HepG2 (cell line): ENCODE measurements around the gene MIB1. TPM values are rescaled to one million over a fixed set of nuclear protein-coding genes. Genes with fewer than 3 reads are reported as not detected.

Source experiments
- AGO2 ChIP-seq: fragments of 200-400 bp; formaldehyde crosslinking; optimal IDR thresholded peaks from 2 replicates; pipeline ENCODE3; 2017; ENCODE audit warnings: mild to moderate bottlenecking, low read depth, low read length, moderate library complexity
- FOXK1 ChIP-seq: sonication (generic); formaldehyde crosslinking; IDR thresholded peaks from 2 replicates; pipeline ENCODE4 v1.4.0; 2020; ENCODE audit warnings: low read depth, missing genetic modification reagents, borderline replicate concordance
- IRX3 ChIP-seq: sonication (generic); formaldehyde crosslinking; IDR thresholded peaks from 2 replicates; pipeline ENCODE4 v1.8.1; 2023; ENCODE audit warnings: mild to moderate bottlenecking, low read depth, missing genetic modification reagents, borderline replicate concordance
- KDM2A ChIP-seq: sonication (generic); formaldehyde crosslinking; IDR thresholded peaks from 2 replicates; pipeline ENCODE4 v1.4.0; 2020; ENCODE audit warnings: low read depth, missing genetic modification reagents, borderline replicate concordance
- KLF11 ChIP-seq: IDR thresholded peaks from 2 replicates; pipeline ENCODE4 v1.6.1; 2016; ENCODE audit warnings: missing compliant biosample characterization
- LCORL ChIP-seq, 2 experiments: fragments of 450-650 bp in 1 of 2; sonication (generic) in 1 of 2; formaldehyde crosslinking in 1 of 2; IDR thresholded peaks; 2 replicates each; pipeline versions ENCODE4 v1.5.0 to v1.6.1; 2017 to 2020; ENCODE audit warnings: antibody characterized with exemption in 1 of 2, missing genetic modification reagents in 1 of 2
- MEIS2 ChIP-seq: sonication (generic); formaldehyde crosslinking; IDR thresholded peaks from 2 replicates; pipeline ENCODE4 v1.9.0; 2021; ENCODE audit warnings: mild to moderate bottlenecking, missing genetic modification reagents
- NFIC ChIP-seq: IDR thresholded peaks from 2 replicates; pipeline ENCODE4 v1.6.1; 2012; ENCODE audit warnings: mild to moderate bottlenecking, low read length, inconsistent platforms
- NONO ChIP-seq, 2 experiments: fragments of 450-650 bp in 1 of 2; sonication (generic) in 1 of 2; formaldehyde crosslinking in 1 of 2; IDR thresholded peaks in 1 of 2; conservative IDR thresholded peaks in 1 of 2; 2 replicates each; pipeline versions ENCODE4 v1.6.1 to v1.8.0; 2017 to 2022; ENCODE audit warnings: mild to moderate bottlenecking in 1 of 2, missing genetic modification reagents in 1 of 2, moderate library complexity in 1 of 2
- NRL ChIP-seq: sonication (generic); formaldehyde crosslinking; IDR thresholded peaks from 2 replicates; pipeline ENCODE4 v1.5.0; 2020; ENCODE audit warnings: missing genetic modification reagents, mild to moderate bottlenecking, moderate library complexity, borderline replicate concordance
- SIN3B ChIP-seq: fragments of 150-350 bp; IDR thresholded peaks from 2 replicates; pipeline ENCODE4 v1.6.1; 2014; ENCODE audit warnings: low read length
- SMAD3 ChIP-seq: sonication (generic); formaldehyde crosslinking; IDR thresholded peaks from 2 replicates; pipeline ENCODE4 v1.4.0; 2020; ENCODE audit warnings: missing genetic modification reagents
- SNAPC5 ChIP-seq: sonication (generic); formaldehyde crosslinking; IDR thresholded peaks from 2 replicates; pipeline ENCODE4 v1.8.1; 2023; ENCODE audit warnings: mild to moderate bottlenecking, missing genetic modification reagents, borderline replicate concordance
- TBX2 ChIP-seq: sonication (generic); formaldehyde crosslinking; IDR thresholded peaks from 2 replicates; pipeline ENCODE4 v1.5.0; 2020; ENCODE audit warnings: missing genetic modification reagents, mild to moderate bottlenecking, borderline replicate concordance
- TSC22D2 ChIP-seq: sonication (generic); formaldehyde crosslinking; IDR thresholded peaks from 2 replicates; pipeline ENCODE4 v1.5.1; 2020; ENCODE audit warnings: missing genetic modification reagents, mild to moderate bottlenecking, borderline replicate concordance
- ZBTB14 ChIP-seq: sonication (generic); formaldehyde crosslinking; IDR thresholded peaks from 2 replicates; pipeline ENCODE4 v1.4.0; 2020; ENCODE audit warnings: missing genetic modification reagents
- ZBTB38 ChIP-seq: sonication (generic); formaldehyde crosslinking; IDR thresholded peaks from 2 replicates; pipeline ENCODE4 v1.5.1; 2020; ENCODE audit warnings: mild to moderate bottlenecking, missing genetic modification reagents
- ZBTB42 ChIP-seq: sonication (generic); formaldehyde crosslinking; IDR thresholded peaks from 2 replicates; pipeline ENCODE4 v1.5.0; 2020; ENCODE audit warnings: mild to moderate bottlenecking, missing genetic modification reagents
- ZKSCAN8 ChIP-seq: IDR thresholded peaks from 2 replicates; pipeline ENCODE4 v1.6.1; 2016; ENCODE audit warnings: borderline replicate concordance, missing genetic modification reagents, missing compliant biosample characterization
- ZNF557 ChIP-seq: sonication (generic); formaldehyde crosslinking; IDR thresholded peaks from 2 replicates; pipeline ENCODE4 v1.4.0; 2020; ENCODE audit warnings: missing genetic modification reagents
- ZNF674 ChIP-seq: sonication (generic); formaldehyde crosslinking; IDR thresholded peaks from 2 replicates; pipeline ENCODE4 v1.5.0; 2020; ENCODE audit warnings: low read depth, mild to moderate bottlenecking, missing genetic modification reagents
- ZNF746 ChIP-seq: sonication (generic); formaldehyde crosslinking; IDR thresholded peaks from 2 replicates; pipeline ENCODE4 v1.8.0; 2022; ENCODE audit warnings: mild to moderate bottlenecking, missing genetic modification reagents
- ZNF792 ChIP-seq: IDR thresholded peaks from 2 replicates; pipeline ENCODE4 v1.6.1; 2016
- ZSCAN20 ChIP-seq: sonication (generic); formaldehyde crosslinking; IDR thresholded peaks from 2 replicates; pipeline ENCODE4 v1.4.0; 2020; ENCODE audit warnings: missing genetic modification reagents, mild to moderate bottlenecking, borderline replicate concordance
- polyA plus RNA-seq, 8 experiments: library from polyadenylated mRNA; depleted of rRNA in 3 of 8; stranded (reverse) in 7 of 8; unstranded in 1 of 8; fragments of >200 nt; fragmentation: Illumina TruSeq in 4 of 8; extraction: Trizol in 4 of 8; gene quantifications; 2 replicates each; pipeline versions ENCODE4 v1.2.1 to v1.2.3, GENCODE V29; 2011 to 2016; ENCODE audit warnings: low read depth in 4 of 8, missing spikeins in 1 of 8, mixed read lengths in 1 of 8; ENCODE audit not compliant: insufficient read depth in 1 of 8
- total RNA-seq, 5 experiments: library from RNA; depleted of rRNA; stranded (reverse); fragments of >200 nt; fragmentation: Illumina TruSeq; extraction: Trizol; gene quantifications; 2 replicates each; pipeline ENCODE4 v1.2.3, GENCODE V29; 2016; ENCODE audit warnings: low read depth in 1 of 5
- TF ChIP-seq, protein P1 (sequence below): sonication (generic); formaldehyde crosslinking; IDR thresholded peaks from 2 replicates; pipeline ENCODE4 v1.4.0; 2020; ENCODE audit warnings: missing genetic modification reagents

Gene MIB1
- total and polyA plus RNA-seq, 2 of the 13 experiments (the other 11 are each of a cell fraction or from before 2014, with no cell fraction given), result 12.0 to 47.0 TPM

- TF ChIP-seq ZBTB42 (CRISPR knock-in tag) (no peak), ZBTB38 (CRISPR knock-in tag) (no peak), ZNF674 (CRISPR knock-in tag) (no peak), ZKSCAN8 (CRISPR knock-in tag) (no peak), TSC22D2 (CRISPR knock-in tag) (peak; percentile 40; the same call in 1 of the 2 replicates), ZSCAN20 (CRISPR knock-in tag) (peak; percentile 92), ZNF746 (CRISPR knock-in tag) (peak; percentile 69; the same call in 1 of the 2 replicates), NONO (IDR thresholded peaks at IDR 0.05) (no peak), NONO (CRISPR knock-in tag; conservative IDR thresholded peaks at IDR 0.05) (peak; percentile 64; the same call in 1 of the 2 replicates), ZBTB14 (CRISPR knock-in tag) (no peak), IRX3 (CRISPR knock-in tag) (no peak), KLF11 (CRISPR knock-in tag) (peak; percentile 57), SMAD3 (peak; percentile 62; the same call in 1 of the 2 replicates), LCORL (IDR thresholded peaks at IDR 0.05) (no peak), LCORL (CRISPR knock-in tag; IDR thresholded peaks at IDR 0.05) (peak; percentile 79; the same call in 1 of the 2 replicates), KDM2A (CRISPR knock-in tag) (peak; percentile 81; the same call in 1 of the 2 replicates), SIN3B (0 out of 2 replicates have a peak, but pooled peaks have one; percentile 37), MEIS2 (CRISPR knock-in tag) (no peak), NRL (CRISPR knock-in tag) (peak; percentile 85; the same call in 1 of the 2 replicates), ZNF792 (CRISPR knock-in tag) (no peak), NFIC (no peak), TBX2 (CRISPR knock-in tag) (peak; percentile 66; the same call in 1 of the 2 replicates), ZNF557 (CRISPR knock-in tag) (no peak), AGO2 (peak; percentile 17), FOXK1 (peak; percentile 25; the same call in 1 of the 2 replicates), SNAPC5 (CRISPR knock-in tag) (no peak)
- TF ChIP-seq, protein P1, sequence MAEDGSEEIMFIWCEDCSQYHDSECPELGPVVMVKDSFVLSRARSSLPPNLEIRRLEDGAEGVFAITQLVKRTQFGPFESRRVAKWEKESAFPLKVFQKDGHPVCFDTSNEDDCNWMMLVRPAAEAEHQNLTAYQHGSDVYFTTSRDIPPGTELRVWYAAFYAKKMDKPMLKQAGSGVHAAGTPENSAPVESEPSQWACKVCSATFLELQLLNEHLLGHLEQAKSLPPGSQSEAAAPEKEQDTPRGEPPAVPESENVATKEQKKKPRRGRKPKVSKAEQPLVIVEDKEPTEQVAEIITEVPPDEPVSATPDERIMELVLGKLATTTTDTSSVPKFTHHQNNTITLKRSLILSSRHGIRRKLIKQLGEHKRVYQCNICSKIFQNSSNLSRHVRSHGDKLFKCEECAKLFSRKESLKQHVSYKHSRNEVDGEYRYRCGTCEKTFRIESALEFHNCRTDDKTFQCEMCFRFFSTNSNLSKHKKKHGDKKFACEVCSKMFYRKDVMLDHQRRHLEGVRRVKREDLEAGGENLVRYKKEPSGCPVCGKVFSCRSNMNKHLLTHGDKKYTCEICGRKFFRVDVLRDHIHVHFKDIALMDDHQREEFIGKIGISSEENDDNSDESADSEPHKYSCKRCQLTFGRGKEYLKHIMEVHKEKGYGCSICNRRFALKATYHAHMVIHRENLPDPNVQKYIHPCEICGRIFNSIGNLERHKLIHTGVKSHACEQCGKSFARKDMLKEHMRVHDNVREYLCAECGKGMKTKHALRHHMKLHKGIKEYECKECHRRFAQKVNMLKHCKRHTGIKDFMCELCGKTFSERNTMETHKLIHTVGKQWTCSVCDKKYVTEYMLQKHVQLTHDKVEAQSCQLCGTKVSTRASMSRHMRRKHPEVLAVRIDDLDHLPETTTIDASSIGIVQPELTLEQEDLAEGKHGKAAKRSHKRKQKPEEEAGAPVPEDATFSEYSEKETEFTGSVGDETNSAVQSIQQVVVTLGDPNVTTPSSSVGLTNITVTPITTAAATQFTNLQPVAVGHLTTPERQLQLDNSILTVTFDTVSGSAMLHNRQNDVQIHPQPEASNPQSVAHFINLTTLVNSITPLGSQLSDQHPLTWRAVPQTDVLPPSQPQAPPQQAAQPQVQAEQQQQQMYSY (CRISPR knock-in tag), result no peak; the same call in 1 of the 2 replicates
Observed at GRCh38 chr18:21740538-21741311, at the start of gene MIB1 (continued).
